HTR-8/SVneo (cell line): ENCODE data around the gene CNR1.

Experiments
- DNase-seq: peaks from one replicate; pipeline ENCODE4 v3.0.0; 2011; ENCODE audit warnings: low spot score, mixed read lengths; ENCODE audit not compliant: insufficient read length
- FAIRE-seq: peaks from 2 replicates; lab custom pipeline; 2011; peaks lifted over from hg19 to GRCh38; lab: Jason Lieb, UNC

CNR1 gene

GRCh38 chr6:88144637-88145297, 21.4 kb downstream of the CNR1 start:
- DNase-seq (no peak), FAIRE-seq (no peak)

GRCh38 chr6:88143421-88144157, 22.6 kb downstream of the CNR1 start:
- DNase-seq = no peak
- FAIRE-seq = no peak

GRCh38 chr6:88142297-88142668, 23.9 kb downstream of the CNR1 start:
- no peak for FAIRE-seq
- DNase-seq = no peak

GRCh38 chr6:88141561-88142296, 24.4 kb downstream of the CNR1 start:
- FAIRE-seq (no peak), DNase-seq (no peak)

- DNase-seq = no peak
- no peak for FAIRE-seq
Observed at GRCh38 chr6:88137915-88138314, 28.2 kb downstream of the CNR1 start.

GRCh38 chr6:88135578-88136114, 30.5 kb downstream of the CNR1 start:
- FAIRE-seq (no peak), DNase-seq (no peak)

- FAIRE-seq (no peak), DNase-seq (no peak)
Observed at GRCh38 chr6:88134575-88134974, 31.6 kb downstream of the CNR1 start.

GRCh38 chr6:88133718-88134117, 32.4 kb downstream of the CNR1 start:
- DNase-seq (no peak), FAIRE-seq (no peak)

GRCh38 chr6:88124925-88125557, 41.1 kb downstream of the CNR1 start:
- peak; percentile 59 for FAIRE-seq
- no peak for DNase-seq

GRCh38 chr6:88120635-88121034, 45.5 kb downstream of the CNR1 start:
- DNase-seq (no peak), FAIRE-seq (no peak)

GRCh38 chr6:88119769-88120168, 46.4 kb downstream of the CNR1 start:
- FAIRE-seq = no peak
- no peak for DNase-seq

GRCh38 chr6:88116276-88116675, 49.9 kb downstream of the CNR1 start:
- DNase-seq (no peak), FAIRE-seq (no peak)

- no peak for FAIRE-seq
- no peak for DNase-seq
Observed at GRCh38 chr6:88115307-88115706, 50.8 kb downstream of the CNR1 start.

GRCh38 chr6:88114838-88115237, 51.3 kb downstream of the CNR1 start:
- FAIRE-seq (no peak), DNase-seq (no peak)

GRCh38 chr6:88111991-88112390, 54.2 kb downstream of the CNR1 start:
- DNase-seq (no peak), FAIRE-seq (no peak)

GRCh38 chr6:88107241-88107640, 58.9 kb downstream of the CNR1 start:
- FAIRE-seq (no peak), DNase-seq (no peak)

- DNase-seq (no peak), FAIRE-seq (peak; percentile 68)
Observed at GRCh38 chr6:88105741-88106340, 60.3 kb downstream of the CNR1 start.
